Keratinocyte (primary cell): Measurements from ENCODE around the gene TMOD1.

ENCODE experiments used
- EZH2 ChIP-seq: IDR thresholded peaks from one replicate; pipeline ENCODE4 v1.6.1; 2012; ENCODE audit warnings: inconsistent platforms, mild to moderate bottlenecking, low read length, moderate library complexity
- TF ChIP-seq, protein P1 (sequence below), 3 experiments: IDR thresholded peaks in 1 of 3; conservative IDR thresholded peaks in 1 of 3; optimal IDR thresholded peaks in 1 of 3; 2 replicates in 2 of 3; 3 replicates in 1 of 3; pipeline versions ENCODE3 to v1.5.1; 2011; ENCODE audit warnings: low read length in 3 of 3, mild to moderate bottlenecking in 3 of 3, moderate library complexity in 2 of 3, control low read depth in 1 of 3, inconsistent platforms in 1 of 3; ENCODE audit not compliant: insufficient read depth in 2 of 3; ENCODE audit errors: extremely low read depth in 1 of 3

DNA sequence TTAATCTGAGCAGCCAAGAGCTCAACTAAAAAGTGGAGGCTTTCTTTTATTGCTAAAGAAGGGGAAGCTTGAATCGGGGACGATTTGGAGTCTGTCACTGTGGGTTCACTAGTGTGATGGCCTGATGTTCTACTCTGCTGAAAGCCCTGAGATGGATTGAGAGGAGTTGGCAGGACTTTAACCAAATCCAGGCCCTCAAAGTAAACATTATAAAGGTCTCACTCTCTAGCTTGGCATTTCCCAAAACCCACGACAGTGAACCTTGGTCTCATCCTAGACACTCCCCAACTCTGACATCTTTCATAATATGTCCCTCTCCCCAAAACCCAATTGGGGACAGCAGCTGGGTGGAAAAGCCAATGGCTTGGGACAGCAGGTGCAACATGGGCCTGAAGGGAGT is 32.7 kb downstream of the TMOD1 start:
- TF ChIP-seq, protein P1, sequence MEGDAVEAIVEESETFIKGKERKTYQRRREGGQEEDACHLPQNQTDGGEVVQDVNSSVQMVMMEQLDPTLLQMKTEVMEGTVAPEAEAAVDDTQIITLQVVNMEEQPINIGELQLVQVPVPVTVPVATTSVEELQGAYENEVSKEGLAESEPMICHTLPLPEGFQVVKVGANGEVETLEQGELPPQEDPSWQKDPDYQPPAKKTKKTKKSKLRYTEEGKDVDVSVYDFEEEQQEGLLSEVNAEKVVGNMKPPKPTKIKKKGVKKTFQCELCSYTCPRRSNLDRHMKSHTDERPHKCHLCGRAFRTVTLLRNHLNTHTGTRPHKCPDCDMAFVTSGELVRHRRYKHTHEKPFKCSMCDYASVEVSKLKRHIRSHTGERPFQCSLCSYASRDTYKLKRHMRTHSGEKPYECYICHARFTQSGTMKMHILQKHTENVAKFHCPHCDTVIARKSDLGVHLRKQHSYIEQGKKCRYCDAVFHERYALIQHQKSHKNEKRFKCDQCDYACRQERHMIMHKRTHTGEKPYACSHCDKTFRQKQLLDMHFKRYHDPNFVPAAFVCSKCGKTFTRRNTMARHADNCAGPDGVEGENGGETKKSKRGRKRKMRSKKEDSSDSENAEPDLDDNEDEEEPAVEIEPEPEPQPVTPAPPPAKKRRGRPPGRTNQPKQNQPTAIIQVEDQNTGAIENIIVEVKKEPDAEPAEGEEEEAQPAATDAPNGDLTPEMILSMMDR (optimal IDR thresholded peaks at IDR 0.05 in 1 of 3, IDR thresholded peaks at IDR 0.05 in 1 of 3, conservative IDR thresholded peaks at IDR 0.05 in 1 of 3; ENCODE audit: extremely low read depth in 1 of 3, insufficient read depth in 2 of 3, low read length in 3 of 3) = no peak
- TF ChIP-seq EZH2 = no peak
